Measurements from ENCODE around the gene ZNF316.

Gene ZNF316

GRCh38 chr7:6680146-6680545 lies 43.0 kb downstream of the ZNF316 start:
- no peak for DNase-seq (ENCODE audit: low read depth in 2 of 3, low spot score in 1 of 3)

GRCh38 chr7:6691103-6691502 lies 54.0 kb downstream of the ZNF316 start:
- DNase-seq (ENCODE audit: low read depth in 2 of 3, low spot score in 1 of 3), result no peak

GRCh38 chr7:6691609-6692106 lies 54.5 kb downstream of the ZNF316 start:
- DNase-seq (ENCODE audit: low read depth in 2 of 3, low spot score in 1 of 3), result no peak

- DNase-seq (ENCODE audit: low read depth in 2 of 3, low spot score in 1 of 3), result no peak
Measured at GRCh38 chr7:6700793-6701192, 63.7 kb downstream of the ZNF316 start.

GRCh38 chr7:6701860-6702259 lies 64.7 kb downstream of the ZNF316 start:
- DNase-seq (ENCODE audit: low read depth in 2 of 3, low spot score in 1 of 3), result no peak

Data from stimulated activated CD4-positive, alpha-beta T cell treated with anti-CD3 and anti-CD28 coated beads, Interleukin-12 subunit alpha, Interleukin-12 subunit beta, amount 100 ng/mL, for 48 hours (primary cell).